GM19035 (cell line): Measurements from ENCODE around the gene CA12.
"Not testable (repeated sequence)": the region's sequence is repeated elsewhere in the genome, so short reads cannot be mapped to it uniquely, and the experiment has no call there.

Experiments
- ATAC-seq: cut with Tn5 transposase; IDR thresholded peaks from one replicate; pipeline ENCODE4 v1.9.1; 2021; ENCODE audit not compliant: unreplicated experiment

Gene CA12

DNA sequence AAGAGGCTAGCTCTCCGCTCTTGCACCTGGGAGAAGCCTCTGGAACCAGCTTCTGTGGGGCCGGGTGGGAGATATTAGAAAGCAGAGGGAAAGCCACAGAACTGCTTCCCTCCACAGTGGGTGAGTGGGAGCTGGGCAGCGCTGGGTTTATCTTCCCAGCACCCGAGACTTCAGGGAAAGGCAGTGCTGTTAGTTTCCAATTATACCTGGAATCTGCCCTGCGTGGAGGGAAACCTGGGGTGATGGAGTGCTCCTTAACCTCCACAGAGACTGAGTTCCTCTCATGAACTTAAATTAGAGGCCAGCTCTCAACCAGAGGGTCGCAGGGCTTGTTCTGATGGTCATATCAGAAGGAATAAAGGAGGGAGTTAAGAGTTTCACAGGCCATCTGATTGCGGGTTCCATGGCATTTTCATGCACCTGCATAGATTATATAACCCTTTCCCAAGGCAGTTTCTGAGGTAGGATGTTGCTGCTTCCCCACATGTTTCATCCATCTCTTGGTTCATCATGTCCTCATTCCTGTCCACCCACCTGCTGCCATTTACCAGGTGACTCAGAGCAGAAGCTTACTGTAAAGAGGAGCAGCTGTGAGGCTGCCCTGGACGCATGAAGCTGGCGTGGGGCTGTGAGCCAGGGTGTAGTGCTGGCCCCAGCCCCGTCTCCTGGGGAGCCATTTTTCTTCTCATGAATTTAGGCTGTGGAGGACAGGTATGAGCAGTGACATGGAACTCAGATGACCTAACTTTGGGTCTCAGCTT lies 42.5 kb downstream of the CA12 start:
- ATAC-seq, result no peak

DNA sequence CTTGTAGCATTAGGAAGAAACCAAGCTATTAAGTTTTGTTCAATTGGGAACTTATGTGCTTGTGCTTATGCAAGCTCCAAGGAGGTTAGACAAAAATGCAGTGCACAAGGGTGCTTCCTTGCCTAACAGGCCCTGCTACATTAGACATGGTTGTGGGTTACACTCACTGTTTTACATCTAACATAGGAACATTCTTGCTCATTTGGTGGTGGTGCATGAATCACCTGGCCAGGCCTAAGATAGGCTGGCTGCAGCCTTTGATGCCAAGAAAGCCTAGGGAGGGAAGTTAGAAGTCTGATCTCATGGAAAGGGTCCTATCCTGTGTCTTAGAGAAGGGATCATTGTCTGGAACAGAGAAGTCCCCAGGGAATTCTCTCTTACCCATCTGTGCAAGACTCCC lies 43.5 kb downstream of the CA12 start:
- ATAC-seq, result no peak

DNA sequence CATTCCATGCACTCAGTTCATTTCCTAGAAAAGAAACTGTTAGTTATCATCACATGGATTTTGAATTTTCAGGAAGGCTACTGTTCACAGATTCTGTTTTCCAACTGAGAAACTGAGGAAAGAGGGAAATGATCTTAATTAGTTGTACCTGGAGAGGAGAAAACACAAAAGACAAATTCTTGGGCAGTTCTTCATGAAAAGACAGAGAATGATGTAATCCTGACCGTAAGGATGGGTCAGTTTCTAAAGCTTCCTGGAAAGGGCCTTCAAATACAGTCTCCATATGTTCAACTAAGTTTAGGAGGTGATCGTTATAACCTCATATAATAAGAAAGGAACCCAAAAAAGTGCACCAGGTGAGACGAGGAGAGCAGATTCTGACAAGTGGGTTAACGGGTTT lies 44.6 kb downstream of the CA12 start:
- no peak for ATAC-seq

DNA sequence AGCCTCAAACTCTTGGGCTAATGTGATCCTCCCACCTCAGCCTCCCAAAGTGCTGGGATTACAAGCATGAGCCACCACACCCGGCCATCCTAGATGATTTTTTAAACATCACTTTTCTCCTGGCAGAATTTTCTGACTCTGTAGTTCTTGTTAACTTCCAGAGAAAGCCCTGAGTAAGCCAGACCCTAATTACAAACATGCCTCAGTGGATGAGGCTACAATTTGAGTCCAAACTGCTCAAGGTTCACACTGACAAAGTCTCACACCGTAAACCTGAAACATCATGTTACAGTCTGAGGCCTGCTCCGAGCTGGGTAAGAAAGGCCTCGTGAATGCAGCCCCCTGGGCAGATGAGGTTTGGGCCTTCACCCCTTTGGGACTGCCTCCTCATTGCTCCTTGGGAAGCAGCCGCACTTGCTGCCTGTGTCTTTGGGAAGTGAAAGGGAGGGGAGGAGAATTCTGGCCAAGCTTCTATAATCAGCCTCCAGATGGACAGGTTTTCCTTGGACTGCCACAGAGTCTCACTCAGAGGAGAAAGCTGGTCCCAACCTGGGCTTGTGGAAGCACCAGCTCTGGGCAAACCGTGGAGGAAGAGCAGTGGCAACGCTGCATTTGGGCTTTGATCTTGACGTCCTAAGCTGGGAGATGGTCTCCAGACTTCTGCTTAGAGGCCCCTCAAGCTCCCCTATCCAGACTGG lies 46.0 kb downstream of the CA12 start:
- no peak for ATAC-seq

DNA sequence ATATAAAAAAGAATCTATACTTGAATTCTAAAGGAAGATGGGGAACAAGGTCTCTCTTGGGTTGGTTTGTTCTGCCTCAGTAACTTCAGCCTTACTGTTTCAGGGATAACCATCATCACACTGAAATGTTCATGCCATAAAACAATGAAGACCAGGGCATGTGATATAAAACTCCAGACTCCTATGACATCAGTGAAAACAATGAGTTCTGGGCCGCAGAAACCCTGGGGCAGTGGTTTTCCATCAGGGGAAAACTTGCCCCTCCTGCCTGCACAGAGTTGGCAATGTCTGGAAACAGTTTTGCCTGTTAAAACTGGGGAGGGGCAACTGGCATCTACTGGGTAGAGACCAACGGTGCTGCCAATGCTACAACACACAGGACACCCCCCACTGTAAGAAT lies 46.8 kb downstream of the CA12 start:
- no peak for ATAC-seq

DNA sequence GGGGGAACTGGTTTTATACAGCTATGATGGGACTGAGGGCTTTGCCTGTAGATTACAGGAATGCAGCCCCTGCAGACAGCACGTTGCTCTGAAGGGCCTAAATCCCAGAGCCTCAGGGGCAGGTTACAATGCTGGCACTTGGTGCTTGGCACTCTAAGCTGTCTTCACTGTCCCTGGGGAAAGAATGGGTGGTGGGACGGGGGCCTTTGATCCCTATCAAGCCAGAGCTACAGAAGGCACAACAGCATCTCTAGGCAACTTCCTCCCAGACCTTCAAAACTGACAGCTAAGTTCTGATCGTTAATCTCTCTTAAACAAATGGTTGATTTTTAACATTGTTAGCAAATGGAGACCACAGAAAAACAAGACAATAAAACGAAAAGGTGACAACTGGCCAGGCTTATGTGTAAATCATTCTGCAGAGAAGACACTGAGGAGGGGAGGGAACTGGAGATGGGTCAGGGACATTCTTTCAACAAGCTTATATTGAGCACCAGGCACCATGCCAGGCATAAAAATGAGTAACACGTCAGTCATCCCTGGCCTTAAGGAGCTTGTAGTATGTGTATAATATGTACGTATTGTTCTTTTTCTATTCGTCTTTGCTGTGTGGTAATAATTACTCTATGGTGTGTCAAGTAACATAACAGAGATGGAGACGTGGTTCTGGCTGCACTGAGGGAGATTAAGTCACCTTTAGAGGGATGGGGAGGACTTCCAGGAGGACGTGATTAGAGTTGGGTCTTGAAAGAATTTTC lies 49.1 kb downstream of the CA12 start:
- no peak for ATAC-seq

DNA sequence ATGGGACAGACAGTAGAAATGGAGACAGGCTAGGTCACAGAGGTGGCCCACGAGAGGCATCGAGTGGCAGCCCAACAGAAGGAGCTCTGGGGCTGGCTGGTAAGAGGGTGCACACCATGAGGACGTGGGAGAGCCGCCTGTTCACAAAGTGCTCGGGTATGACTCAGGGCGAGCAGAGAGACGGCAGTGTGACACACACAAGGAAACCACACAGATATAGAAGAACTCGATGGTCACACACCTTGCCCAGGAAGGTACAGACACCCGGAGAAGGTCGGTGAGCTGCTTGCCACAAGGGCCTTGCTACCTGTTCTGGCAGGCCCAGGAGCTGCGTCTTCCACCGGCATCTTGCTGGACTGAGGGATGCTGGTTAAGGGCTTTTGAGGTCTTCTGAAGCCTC lies 50.2 kb downstream of the CA12 start:
- ATAC-seq, result no peak

DNA sequence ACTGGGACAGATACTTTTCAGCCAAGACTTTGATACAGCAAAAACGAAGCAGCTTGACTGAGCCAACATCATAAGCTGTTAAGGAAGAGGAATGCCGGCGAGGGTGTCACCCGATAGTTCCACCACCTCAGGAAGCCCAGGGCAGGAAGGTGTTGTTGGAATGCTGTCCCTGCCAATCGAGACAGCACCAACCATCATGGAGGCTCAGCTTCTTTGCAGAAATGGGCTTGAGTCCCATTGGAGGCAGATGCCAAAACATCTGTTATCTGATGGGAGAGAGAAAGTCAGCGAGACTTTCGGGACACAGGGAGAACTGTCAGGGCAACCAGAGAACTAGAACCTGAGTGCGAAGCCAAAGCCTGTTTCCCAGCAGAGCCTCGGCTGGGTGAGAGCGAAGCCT lies 50.7 kb downstream of the CA12 start:
- ATAC-seq, result no peak

DNA sequence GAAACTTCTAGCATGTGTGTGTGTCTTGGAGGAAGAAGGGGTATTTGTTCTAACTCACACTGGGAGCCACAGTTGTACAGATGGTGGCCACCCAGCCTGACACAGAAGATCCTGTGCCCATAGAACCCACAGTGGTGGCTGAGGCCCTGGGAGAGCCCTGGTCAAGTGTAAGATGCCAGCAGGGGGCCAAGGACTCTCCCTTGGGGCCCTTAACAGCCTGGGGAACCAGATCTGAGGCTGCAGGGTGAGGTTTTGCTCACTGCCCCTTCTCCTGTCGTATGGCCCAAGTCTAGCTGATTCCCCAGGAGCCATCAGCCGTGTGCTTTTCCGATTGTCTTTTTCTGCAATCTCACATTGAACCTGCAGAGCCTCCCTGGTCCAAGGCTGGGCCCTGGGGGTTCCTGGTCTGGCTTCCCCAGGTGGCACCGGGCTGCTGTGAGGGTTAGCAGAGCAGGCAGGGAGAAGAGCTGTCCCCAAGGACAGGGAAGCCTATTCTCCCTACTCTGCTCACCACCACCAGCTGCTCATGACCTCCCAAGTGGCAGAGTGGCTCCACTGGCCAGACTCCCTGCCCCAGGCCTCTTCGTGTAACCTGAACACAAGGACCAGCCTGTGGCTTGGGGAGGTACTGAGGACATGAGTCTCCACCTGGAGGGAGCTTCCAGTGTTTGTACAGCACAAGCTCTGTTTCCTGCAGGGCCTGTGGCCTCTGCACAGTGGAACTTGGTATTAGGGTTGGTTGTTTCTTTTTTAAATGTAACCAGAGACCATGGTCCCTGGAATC lies 51.9 kb downstream of the CA12 start:
- ATAC-seq, result no peak

DNA sequence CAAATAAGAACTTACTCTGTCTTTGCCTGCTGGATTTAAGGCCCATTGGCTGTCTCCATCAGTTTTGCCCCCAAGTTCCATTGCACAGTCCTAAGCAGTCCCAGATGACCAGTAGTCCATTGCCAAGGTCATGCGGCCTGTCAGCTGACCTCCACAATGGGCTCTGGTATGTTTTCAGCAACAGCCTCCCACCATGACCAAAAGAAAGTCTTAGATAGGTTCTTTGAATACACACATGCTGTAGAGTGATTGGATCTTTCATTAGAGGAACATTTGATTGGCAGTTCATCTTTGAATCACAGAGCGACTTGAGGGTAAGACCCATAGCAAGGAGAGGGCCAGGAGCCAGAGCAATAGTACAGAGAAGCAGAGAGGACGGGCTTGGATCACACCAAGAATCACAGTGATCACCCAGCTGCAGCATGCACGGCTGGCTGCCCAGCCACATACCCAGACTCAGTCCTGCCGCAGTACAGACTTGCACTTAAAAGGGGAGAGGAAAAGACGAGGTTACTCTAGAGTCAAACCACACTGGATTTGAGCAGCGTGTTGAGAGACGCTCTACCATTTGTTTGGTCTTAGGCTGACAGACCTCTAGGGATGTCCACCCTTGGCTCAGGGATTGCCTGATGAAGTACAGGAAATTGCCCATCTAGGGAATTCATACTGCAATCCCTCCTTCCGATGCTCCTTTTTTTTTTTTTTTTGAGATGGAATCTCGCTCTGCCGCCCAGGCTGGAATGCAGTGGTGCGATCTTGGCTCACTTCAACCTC lies 53.8 kb downstream of the CA12 start:
- no peak for ATAC-seq

DNA sequence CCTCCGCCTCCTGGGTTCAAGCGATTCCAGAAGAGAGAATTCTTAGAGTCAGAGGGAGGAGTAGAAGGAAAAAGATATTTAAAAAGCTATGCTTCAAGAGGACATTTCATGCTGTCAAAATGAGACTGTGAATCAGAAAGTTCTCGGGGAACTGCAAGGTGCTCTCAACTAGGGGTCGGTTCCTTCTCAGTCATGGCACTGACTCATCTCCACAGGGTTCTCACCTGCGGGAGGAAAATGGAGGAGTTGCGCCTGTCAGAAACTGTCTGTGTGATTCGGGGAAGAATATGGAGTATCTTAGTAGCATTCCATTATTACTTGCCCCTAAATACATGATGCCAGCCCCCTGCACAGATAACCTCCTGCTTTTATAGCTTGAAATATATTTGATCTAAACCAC lies 56.9 kb downstream of the CA12 start:
- ATAC-seq, result no peak

DNA sequence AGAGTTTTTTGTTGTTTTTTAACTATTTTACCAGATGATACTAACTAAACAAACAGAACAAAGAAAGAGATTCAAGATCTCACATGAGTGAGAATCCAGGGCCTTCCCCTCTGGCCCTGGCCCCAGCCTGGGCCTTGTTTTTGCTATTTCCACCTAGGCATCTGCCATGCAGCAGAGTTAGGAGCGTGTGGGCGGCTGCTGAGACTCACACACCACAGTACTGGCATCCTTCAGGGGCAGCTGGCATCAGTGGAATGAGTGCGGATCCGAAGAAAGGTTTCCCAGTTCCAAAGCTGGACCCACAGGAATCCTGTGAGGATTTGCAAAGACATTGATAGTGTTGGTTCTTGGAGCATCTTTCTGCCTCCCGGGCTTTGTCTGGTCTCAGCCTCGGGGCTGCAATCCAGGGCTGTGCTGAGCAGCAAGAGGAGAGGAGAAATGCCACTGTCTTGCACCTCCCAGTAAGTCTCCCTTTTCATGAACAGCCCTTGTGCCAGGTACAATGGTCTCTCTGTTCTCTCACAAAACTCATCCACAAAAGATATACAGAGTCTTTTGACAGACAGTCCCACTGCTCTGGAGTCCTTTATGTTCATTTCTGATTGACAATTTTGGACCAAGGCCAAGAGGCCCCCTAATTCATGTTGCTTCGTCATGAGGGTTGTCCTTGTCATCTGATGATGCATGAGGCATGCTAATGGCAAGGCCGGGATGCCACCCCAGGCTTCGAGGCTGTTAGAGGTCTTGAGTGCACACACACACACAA lies 57.7 kb downstream of the CA12 start:
- ATAC-seq, result no peak

DNA sequence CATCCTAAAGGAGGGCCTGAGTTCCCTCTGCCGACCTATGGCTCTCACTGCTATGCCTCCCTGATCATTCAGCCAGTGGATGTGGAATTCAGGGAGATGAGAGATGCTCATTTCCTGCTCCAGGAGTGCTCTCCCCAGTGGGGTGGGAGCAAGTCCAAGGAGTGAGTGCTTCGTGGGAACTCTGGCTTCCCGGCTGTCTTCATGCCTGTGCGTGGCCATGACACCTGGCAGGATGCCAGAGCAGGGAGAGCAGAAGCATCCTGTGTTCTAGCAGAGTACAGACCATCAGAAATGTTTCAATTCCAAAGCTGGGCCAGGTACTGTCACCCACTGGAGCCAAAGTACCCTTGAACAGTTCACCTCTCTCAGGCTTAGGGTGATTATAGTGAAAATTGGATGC lies 59.1 kb downstream of the CA12 start:
- no peak for ATAC-seq

DNA sequence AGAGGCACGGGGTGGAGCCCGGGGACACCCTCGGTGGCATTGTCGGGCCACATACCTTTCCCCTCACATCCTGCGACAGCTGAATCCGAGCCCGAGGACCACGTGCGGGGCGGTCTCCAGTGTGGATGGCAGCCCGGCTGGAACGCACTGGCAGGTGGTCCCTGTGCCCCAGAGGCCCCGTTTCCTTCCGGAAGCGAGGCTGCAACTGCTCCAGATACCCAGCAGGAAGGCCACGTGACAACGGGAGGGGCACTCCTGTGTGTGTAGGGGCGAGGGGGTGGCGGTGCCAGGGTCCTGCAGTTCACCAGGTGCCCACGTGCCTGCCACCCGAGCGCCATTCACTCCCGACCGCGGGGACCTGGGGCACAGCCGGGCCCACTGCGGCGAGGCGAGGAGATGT lies 60.2 kb downstream of the CA12 start:
- no peak for ATAC-seq

DNA sequence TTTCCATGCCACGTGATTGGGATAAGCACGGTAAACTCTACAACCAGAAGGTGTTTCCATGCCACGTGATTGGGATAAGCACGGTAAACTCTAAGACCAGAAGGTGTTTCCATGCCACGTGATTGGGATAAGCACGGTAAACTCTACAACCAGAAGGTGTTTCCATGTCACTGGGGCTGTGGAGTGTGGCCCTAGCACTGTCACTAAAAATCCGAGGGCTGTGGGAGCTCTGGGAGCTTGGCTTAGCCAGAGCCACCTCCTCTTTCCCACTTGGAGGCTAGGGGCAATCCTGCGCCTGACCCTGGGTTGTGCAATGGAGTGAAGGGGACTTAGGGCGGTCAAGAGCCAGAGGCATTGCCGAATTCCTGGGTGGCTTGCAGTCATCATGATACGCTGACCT lies 60.7 kb downstream of the CA12 start:
- ATAC-seq, result not testable (repeated sequence)

DNA sequence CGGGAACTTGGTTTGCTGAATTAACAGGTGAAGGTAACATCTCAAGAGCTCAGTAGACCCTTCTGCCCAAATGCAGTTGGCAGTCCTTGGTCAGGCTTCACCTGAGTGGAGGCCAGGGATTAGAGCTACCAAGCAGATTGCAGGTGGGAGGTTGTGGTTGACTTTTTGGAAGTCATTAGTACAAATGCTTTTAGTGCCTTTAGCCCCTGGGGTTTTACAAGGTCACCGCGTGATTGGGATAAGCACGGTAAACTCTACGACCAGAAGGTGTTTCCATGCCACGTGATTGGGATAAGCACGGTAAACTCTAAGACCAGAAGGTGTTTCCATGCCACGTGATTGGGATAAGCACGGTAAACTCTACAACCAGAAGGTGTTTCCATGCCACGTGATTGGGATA lies 61.2 kb downstream of the CA12 start:
- not testable (repeated sequence) for ATAC-seq

DNA sequence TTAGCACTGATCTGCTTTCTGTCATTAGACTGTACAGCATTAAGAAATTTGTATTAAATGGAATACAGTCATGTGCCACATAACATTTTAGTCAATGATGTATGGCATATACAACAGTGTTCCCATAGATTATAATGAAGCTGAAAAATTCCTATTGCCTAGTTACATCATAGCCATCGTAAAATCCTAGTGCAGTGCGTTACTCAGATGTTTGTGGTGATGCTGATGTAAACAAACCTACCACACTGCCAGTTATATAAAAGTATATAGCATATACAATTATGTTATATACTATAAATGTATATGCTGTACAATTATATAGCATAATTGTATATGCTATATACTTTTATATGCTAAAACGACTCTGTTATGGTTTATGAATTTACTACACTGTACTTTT lies 62.6 kb downstream of the CA12 start:
- no peak for ATAC-seq

DNA sequence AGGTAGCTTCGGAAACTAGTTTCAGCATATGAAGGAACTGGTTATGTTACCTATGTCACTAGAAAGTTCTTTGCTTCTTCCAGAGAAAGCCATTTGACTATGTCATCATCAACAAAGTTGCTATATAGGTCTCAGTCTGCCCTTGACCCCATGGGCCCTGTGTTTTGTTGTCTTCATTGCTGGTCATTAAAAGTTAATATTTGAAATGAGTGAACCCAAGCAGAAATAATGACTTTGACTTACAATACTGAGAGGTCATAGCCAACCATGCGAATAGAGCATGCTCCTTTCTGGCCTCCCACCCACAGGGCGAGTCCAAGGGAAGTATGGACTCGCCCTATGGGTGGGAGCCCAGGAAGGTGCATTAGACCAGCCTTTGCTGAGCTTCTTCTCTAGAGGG lies 63.3 kb downstream of the CA12 start:
- ATAC-seq, result no peak

DNA sequence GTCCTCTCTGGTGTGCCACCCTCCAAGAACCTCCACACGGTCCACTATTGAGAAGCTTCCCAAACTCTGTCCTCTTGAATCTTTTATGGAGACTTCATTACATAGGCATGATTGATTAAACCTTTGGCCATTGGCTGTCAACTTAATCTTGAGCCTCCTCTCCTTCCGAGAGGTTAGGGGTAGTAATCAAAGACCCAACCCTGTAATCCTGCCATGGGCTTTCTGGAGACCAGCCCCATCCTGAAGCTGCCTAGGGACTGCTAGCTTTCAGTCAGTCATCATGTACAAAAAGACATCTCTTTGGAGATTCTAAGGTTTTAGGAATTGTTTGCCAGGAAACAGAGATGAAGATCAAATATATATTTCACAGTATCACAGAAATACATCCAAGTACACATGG lies 67.2 kb downstream of the CA12 start:
- ATAC-seq, result no peak

DNA sequence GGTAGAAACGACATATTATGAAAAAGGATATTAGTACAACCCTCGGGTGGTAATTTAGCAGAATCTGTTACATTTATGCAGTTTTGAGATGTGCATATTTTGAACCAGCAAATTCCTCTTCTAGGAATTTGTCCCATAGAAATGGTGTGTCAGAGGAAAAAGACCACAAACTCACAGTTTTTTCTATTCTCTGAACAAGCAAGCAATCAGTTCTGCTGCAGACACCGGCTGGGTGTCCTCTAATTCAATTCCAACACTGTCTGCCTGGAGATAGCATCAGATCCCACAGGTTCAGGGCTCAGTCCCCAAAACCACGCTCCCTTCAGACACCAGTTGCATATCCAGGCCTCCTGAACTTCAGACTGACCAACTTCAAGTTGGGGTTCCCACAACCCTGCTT lies 67.8 kb downstream of the CA12 start:
- ATAC-seq, result no peak
